T-helper 9 cell (primary cell): ENCODE measurements around the gene FAM111B.
"Not testable (repeated sequence)": the region's sequence is repeated elsewhere in the genome, so short reads cannot be mapped to it uniquely, and the experiment has no call there.

Experiments used
- DNase-seq: peaks from one replicate; pipeline ENCODE4 v3.0.0-alpha.2; 2020

Gene FAM111B

DNA sequence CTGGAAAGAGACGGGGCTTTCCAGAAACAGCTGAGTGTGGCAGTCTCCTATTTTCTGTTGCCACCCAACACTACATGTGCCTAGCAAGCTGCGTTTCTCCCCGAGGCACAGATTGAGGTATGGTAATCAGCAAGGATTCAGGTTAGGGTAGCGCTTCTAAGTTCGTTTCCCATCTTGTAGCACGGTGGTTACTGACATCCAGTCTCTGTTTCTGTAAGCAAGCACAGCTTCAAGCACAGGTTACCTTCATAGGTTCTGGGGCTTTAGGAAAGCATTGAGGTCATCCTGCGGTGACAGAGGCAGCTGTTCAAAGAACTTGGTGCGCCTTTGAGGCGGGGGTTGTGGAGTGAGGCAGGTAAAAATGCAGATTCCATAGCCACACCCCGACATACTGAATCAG is 684 bp downstream of the FAM111B start:
- DNase-seq: not testable (repeated sequence)

DNA sequence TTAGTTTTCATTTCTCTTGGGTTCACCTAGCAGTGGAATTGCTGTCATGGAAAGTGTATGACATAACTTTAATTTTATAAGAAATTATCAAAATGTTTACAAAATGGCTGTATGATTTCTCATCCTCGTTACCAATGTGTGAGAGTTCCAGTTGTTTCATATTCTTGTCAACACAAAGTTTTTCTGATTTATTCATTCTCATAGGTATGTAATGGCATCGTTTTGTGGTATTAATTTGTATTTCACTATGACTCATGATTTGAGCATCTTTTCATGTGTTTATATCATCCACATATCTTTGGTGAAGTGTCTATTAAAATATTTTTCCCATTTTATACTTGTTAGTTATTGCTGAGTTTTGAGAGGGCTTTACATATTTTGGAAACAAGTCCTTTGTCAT is 5.5 kb downstream of the FAM111B start:
- no peak for DNase-seq

DNA sequence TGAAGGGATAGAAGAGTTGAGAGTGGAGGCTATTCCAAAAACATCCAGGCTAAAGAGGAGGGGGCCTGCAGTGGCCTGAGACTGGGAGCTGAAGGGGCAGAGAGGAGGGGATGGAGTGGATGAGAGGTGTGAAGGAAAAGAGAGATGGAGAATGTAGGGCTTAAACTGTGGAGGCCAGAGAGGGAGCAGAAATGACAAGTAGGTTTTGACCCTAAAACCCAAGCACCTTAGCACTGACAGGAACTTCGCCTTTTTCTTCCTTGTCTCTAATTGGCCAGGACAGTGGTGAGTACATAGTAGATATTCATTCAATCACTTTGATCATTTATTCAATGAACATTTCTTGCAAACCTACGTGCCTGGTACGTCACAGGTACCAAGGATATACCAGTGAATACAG is 7.3 kb downstream of the FAM111B start:
- DNase-seq: no peak

DNA sequence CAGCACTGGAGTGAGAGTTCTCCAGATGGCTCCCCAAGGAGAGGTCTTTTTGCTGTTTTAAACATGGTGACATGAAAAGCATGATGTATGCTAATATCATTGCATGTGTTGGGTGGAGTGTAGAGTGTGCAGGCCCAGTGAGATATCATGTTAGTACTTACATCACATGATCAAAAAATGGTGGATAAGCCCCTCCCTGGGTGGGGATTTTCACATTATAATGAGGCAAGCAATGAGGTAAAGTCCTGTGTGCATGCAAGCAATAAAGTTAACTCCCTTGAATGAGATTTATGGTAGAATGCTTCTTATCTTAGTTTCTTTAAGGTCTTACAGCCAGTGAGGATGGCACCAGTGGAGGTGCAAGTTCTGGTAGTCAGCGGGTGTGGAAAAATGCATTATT is 8.5 kb downstream of the FAM111B start:
- no peak for DNase-seq

DNA sequence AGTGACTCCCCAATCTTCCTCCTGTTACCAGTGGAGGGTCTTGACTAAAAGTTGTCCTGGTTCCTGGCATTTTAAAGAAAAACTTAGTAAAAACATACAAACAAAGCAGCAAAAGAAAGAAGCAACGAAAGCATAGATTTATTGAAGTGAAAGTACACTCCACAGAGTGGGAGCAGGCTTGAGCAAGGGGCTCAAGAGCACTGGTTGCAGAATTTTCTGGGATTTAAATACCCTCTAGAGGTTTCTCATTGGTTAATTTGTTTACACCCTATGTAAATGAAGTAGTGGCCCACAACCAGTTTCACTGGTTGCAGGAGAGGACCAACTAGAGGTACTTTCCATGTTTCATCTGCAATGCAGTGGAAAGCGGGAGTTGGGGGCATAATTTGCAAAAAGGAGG is 10.7 kb downstream of the FAM111B start:
- DNase-seq: no peak

DNA sequence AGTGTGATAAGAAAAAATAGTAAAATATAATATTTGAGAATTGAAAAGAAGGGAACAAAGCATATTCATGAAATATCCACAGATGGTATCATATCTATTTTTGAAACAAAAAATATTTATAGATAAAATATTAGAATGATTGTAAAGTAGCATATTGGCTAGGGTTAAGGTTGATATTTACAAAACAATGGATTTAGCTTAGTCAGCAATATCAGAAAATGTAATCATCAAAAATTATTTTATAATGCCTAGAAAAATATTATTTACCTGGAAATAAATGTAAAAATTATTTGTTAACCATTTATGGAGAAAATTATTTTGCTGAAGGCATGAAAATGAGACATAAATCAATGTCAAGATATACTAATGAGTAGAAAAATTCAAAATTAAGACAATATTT is 12.8 kb downstream of the FAM111B start:
- no peak for DNase-seq

DNA sequence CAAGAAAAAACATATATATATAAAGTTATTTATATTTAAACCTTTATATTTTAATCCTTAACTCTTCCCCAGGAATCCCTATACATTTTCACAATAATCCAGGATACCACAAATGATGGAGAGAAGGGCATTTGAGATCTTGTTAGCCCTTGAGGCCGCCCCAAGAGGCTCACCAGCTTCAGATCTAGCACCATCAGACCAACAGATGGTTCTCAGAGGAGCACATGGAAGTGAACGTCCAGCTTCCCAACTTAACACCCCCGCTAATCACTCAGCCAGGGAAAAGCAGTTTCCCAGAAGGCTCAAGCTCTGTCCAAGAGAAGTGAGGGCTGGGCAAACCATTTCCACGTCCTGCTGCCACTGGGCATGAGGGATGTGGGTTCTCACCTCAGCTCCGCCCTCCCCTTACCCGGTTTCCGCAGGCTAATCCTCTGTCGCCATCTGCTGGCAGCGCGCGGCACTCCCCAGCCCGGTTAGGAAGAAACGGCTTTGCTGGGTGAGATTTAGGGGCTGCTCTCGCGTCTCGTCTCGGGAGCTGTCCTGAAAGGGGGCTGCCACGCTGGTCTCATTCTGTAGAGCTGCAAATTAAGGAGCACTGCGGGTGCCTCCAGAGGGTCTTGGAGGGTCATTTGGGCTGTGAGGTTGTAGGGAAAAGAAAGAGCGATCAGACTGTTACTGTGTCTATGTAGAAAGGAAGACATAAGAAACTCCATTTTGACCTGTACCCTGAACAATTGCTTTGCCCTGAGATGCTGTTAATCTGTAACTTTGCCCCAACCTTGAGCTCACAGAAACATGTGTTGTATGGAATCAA is 28.8 kb downstream of the FAM111B start:
- peak; percentile 89 for DNase-seq

DNA sequence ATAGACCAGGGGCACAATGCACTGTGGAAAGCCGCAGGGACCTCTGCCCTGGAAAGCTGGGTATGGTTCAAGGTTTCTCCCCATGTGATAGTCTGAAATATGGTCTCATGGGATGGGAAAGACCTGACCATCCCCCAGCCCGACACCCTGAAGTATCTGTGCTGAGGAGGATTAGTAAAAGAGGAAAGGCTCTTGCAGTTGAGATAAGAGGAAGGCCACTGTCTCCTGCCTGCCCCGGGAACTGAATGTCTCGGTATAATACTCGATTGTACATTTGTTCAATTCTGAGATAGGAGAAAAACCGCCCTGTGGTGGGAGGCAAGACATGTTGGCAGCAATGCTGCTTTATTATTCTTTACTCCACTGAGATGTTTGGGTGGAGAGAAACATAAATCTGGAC is 29.5 kb downstream of the FAM111B start:
- not testable (repeated sequence) for DNase-seq

DNA sequence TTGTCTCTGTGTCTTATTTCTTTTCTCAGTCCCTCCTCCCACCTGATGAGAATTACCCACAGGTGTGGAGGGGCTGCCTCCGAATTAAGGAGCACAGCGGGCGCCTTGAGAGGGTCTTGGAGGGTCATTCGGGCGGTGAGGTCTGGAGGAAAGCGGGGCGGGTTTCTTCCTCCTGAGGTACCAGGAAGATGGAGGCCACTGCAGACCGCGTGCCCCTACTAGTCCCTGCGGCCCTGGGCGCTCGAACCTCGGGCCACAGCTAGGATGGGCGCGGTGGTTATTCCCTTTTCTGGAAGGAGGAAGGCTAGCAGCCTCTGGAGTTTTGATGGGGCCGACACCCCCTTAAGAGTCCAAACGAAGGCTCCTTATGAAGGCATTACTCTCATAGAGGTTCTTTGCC is 30.2 kb downstream of the FAM111B start:
- no peak for DNase-seq

DNA sequence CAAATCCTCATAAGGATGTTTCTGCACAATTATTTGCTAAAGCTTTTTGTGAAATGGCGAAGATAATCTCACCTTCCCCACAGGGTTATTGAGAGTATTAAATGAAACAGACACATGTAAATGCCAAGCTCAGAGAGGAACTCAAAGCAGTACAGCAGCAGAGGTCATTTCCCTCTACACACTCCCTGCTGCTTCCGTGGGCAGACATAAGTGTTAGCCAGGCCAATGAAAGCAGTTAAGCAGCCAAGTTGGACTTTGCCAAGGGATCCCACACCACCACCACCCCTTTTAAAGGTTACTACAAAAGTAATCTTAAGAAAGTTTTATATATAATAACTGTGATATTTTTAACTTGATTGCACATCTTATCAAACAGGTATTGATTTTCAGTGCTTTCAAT is 31.6 kb downstream of the FAM111B start:
- DNase-seq: no peak

DNA sequence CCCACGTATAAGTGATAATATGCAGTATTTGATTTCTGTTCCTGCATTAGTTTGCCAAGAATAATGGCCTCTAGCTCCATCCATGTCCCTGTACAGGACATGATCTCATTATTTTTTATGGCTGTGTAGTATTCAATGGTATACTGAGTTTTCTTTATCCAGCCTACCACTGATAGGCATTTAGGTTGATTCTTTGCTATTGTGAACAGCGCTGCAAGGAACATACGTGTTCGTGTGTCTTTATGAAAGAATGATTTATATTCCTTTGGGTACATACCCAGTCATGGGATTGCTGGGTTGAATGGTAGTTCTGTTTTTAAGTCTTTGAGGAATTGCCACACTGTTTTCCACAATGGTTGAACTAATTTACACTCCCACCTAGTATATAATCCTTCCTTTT is 34.2 kb downstream of the FAM111B start:
- no peak for DNase-seq

DNA sequence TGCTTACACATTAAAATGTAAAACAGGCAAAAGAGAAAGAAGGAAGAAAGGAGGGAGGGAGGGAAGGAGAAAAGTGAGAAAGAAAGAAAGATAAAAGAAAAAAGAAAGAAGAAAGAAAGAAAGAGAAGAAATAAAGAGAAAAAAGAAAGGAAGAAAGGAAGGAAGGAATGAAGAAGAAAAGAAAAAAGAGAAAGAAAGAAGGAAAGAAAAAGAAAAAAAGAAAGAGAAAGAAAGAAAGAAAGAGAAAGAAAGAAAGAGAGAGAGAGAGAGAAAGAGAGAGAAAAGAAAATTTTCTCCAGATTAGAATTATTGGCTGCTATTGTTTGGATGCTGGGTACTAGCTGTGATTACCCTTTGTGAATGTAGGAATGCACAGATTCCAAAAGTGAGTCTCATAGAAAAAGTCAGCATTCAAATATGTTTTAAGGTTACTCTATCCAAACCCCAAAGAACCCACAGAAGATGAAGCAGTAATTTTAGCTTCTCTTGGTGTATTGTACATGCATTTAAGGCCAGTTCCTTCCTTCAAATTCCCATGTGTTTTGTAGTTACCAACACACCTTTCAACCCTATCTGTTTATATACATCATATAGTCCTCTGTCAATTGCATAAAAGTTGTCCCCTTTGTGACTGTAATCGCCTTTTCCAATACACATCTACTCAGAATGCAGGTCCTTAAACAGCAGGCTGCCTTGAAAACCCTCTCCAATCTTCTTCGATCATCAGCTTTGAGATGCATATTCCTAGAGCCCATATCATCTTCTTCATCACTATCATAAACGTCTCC is 34.8 kb downstream of the FAM111B start:
- no peak for DNase-seq

DNA sequence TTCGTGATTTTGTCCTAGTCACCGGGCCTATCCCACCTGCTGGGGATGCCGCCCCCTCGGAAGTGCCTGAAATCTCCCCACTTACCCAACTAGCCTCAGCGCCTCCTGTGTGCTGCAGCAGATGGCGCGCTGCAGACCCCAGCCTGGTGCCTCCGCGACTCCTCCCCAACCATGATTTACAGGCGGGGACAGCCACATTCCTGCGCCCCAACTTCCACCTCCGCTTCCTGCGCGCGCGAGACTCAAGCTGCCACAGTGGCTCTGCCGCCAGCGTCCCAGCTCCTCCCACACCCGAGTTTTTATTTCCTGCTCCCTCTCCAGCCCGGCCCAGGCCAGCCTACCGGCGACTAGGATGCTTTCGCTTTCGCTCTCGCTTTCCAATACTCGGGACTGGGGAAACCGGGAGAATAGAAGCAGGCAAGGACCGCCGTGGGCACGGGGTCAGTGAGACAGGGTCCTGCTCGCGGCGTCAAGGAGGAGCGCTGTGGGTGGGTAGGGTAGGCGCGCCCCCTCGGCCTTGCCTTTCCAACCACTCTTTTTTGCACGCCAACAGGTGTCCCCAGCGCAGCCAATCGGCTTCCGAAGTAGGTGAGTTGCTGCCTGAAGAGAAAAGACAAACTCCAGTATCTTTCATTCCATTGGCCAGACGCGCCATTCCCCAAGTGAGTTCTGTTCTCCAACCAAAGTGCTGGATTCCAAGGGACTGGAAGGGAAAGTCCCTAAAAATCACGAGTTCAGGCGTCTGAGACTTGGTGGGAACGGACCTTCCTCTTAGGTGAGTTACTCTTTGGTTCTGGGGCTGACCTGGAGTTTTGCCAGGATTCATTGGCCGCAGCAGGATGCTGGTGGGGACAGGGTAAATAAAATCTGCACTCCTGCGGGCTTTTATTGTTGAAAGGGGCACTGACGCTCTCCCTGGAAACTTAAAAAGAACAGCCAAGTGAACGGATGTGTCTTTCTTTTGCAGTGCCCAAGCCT is 35.8 kb downstream of the FAM111B start, which contains the start of gene FAM111A:
Gene FAM111A (plus strand): TSS at position 327 of the 978 bp plus-strand sequence. CDS start 6,017 bp downstream, outside the sequence.
- DNase-seq: peak; percentile 84

DNA sequence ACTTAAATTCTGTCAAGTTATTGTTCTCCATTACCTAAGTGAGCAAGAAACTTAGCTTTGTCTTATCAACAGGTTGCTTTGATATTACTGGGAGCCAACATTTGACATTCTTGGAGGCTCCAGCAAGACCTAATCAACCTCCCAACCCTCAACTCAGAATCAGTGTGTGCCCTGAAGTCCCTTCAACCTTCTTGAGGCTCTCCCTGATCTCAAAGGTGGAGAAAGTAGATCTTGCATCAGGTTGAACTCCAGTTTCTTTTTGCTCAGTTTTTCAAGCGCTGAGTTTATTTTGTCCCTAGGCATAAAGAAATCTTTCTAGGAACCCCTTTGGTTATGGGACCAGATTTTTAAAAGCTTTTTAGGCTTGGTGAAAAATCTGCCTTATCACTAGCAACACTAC is 37.1 kb downstream of the FAM111B start:
- DNase-seq: no peak

DNA sequence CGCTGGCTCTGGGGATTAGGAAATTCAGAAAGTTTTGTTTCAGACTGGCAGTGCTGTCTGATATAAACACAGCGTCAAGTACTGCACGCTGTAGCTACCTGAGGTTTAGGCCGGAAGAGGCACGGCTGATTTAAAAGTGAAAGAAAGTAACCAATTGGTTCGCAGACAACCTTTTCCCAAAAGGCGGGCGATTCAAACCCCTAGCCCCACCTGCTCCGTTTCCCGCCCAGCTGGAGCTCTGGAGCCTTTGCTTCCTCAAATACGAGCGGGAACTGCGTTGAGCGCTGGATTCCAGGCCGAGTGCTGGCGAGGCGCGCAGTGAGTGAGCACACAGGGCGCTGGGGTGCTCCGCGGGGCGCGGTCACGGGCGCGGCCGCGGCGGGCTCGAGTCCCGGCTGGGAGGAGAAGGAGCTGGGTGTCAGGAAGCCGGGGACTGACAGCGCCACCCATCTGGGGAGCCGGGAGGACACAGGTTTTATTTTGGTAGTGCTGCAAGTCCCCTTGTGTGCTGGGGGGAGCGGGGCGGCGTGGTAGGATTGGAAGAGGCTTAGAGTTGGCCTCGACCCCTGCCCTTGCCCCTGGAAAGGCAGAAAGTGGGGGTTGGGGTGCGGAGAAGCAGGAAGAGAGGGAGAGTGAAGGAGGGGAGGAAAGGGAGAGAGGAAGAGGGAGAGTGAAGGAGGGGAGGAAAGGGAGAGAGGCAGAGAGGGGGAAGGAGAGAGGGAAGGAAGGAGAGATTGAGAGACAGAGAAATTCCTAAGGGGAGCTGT is 37.7 kb downstream of the FAM111B start:
- DNase-seq: peak; percentile 51

DNA sequence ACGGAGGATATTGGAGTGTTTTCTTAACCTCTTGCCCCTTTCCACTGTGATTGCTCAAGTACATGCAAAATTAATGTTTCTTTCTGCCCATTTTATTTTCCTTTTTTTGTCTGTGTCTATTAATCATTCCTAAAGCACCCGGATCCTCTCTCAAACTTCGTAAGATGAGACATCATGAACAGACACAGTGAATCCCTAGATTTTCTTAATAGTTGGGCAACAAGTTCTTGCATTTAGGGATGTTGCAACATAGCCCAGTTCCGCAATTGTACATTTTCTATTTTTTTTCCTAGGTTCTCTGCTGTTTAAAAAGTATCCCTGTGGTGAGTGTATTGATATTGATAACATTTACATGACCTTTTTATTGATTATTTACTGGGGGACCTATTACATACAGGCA is 38.5 kb downstream of the FAM111B start:
- DNase-seq: no peak

DNA sequence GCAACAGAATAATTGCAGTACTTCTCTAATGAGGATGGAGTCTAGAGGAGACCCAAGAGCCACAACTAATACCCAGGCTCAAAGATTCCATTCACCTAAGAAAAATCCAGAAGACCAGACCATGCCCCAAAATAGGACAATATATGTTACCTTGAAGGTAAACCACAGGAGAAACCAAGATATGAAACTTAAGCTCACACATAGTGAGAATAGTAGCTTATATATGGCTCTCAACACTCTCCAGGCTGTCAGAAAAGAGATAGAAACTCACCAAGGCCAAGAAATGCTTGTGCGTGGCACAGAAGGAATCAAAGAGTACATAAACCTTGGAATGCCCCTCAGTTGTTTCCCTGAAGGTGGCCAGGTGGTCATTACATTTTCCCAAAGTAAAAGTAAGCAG is 44.7 kb downstream of the FAM111B start:
- DNase-seq: no peak

DNA sequence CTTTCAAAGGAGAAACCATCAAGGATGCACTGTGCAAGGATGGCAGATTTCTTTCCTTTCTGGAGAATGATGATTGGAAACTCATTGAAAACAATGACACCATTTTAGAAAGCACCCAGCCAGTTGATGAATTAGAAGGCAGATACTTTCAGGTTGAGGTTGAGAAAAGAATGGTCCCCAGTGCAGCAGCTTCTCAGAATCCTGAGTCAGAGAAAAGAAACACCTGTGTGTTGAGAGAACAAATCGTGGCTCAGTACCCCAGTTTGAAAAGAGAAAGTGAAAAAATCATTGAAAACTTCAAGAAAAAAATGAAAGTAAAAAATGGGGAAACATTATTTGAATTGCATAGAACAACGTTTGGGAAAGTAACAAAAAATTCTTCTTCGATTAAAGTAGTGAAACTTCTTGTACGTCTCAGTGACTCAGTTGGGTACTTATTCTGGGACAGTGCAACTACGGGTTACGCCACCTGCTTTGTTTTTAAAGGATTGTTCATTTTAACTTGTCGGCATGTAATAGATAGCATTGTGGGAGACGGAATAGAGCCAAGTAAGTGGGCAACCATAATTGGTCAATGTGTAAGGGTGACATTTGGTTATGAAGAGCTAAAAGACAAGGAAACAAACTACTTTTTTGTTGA is 45.4 kb downstream of the FAM111B start:
- no peak for DNase-seq

DNA sequence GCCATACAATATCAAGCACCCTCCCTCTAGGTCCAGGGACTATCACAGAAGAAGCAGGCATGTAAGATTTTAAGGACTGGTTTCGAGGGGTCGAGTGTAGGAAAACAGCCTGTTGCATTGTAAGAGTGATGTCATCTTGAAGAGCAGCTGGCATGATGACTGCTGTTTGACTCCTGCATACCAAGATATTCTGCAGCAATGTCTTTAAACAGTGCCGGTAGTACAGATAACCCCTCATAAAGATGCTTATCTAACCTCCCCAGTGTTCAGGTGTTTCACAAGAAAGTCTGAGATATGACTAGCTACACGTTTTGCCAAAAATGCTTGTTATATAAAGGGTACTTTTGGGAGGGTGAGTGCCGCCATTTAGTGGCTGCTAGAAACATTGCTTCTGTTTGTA is 47.6 kb downstream of the FAM111B start:
- no peak for DNase-seq

DNA sequence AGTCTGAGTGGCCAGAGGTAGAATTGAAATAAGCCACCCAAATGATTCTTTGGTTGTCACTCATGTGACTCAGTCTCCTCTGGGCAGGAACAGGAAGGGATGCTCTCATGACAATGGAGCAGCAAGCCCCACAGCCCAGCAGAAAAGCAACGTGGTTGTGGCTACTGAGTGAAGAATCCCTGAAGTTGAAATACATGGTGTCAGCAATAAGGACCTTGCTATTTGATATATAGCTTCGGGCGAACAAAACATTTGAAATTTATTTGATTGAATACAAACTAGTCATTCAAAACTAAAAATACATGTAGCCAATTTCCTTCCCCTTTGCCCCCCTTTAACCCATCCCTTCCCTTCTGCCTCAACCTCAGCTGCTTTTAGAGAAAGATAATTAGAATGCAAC is 50.4 kb downstream of the FAM111B start:
- no peak for DNase-seq
